ENCODE measurements around the gene SORL1. TPM values are rescaled to one million over a fixed set of nuclear protein-coding genes. Genes with fewer than 3 reads are reported as not detected.

The SORL1 gene
- total RNA-seq, 1 experiment from 2014 or later = 4.9 TPM

DNA sequence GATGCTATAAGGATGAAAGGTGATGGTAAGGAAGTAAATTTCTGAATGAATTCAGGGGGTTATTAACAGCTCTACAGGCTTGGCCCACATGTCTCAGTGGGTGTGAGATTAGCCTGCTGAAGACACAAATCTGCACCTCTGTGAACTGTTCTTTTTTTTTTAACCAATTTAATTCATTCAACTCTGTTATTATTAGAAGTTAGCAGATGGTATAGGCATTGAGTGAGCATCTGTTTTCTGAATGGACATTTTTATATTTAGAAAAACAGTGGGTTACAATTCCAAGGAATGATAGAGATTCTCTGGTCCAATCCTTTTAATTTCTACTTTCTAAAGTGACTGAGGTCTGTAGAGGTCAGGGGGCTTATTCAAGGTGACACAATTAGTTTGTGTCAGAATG lies 122.7 kb downstream of the SORL1 start:
- no peak for DNase-seq
- ChIA-PET POLR2A (ENCODE audit: unreplicated experiment) (no interaction called here), CTCF (no interaction called here)
- no peaks in the 10 kb centered on the region for H3K4me1 ChIP-seq (replicated peaks; ENCODE audit: insufficient read depth)
- peaks cover 97% of the 10 kb centered on the region for H3K27me3 ChIP-seq (ENCODE audit: insufficient read depth, low read depth)
- H3K9me3 ChIP-seq (ENCODE audit: insufficient read depth, low read depth) = no peaks in the 10 kb centered on the region; the same call in 1 of the 2 replicates
- H2AFZ ChIP-seq = no peak overlapping the region
- H3F3A ChIP-seq (ENCODE audit: insufficient read depth, low read depth) = no peaks in the 10 kb centered on the region
- H4K20me1 ChIP-seq (ENCODE audit: insufficient read depth) = no peaks in the 10 kb centered on the region
- no peak for TF ChIP-seq EZH2 (IDR thresholded peaks at IDR 0.05; ENCODE audit: low read depth)
- TF ChIP-seq, protein P1, sequence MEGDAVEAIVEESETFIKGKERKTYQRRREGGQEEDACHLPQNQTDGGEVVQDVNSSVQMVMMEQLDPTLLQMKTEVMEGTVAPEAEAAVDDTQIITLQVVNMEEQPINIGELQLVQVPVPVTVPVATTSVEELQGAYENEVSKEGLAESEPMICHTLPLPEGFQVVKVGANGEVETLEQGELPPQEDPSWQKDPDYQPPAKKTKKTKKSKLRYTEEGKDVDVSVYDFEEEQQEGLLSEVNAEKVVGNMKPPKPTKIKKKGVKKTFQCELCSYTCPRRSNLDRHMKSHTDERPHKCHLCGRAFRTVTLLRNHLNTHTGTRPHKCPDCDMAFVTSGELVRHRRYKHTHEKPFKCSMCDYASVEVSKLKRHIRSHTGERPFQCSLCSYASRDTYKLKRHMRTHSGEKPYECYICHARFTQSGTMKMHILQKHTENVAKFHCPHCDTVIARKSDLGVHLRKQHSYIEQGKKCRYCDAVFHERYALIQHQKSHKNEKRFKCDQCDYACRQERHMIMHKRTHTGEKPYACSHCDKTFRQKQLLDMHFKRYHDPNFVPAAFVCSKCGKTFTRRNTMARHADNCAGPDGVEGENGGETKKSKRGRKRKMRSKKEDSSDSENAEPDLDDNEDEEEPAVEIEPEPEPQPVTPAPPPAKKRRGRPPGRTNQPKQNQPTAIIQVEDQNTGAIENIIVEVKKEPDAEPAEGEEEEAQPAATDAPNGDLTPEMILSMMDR (conservative IDR thresholded peaks at IDR 0.05) = no peak
- no TSS peak for BruUV-seq (replicated peaks)
- no peaks in the 10 kb centered on the region for H3K9me2 ChIP-seq (ENCODE audit: insufficient read depth)
- no peaks in the 10 kb centered on the region for H3K79me2 ChIP-seq (ENCODE audit: low read depth)
- H3K4me3 ChIP-seq = no peak overlapping the region
- H3K27ac ChIP-seq = no peak overlapping the region
- intact Hi-C loops (cut with micrococcal nuclease; ENCODE audit: unreplicated experiment) = no loop called here
- no peaks in the 10 kb centered on the region for H3K36me3 ChIP-seq (ENCODE audit: low read depth)
- H3K4me2 ChIP-seq = no peak overlapping the region

DNA sequence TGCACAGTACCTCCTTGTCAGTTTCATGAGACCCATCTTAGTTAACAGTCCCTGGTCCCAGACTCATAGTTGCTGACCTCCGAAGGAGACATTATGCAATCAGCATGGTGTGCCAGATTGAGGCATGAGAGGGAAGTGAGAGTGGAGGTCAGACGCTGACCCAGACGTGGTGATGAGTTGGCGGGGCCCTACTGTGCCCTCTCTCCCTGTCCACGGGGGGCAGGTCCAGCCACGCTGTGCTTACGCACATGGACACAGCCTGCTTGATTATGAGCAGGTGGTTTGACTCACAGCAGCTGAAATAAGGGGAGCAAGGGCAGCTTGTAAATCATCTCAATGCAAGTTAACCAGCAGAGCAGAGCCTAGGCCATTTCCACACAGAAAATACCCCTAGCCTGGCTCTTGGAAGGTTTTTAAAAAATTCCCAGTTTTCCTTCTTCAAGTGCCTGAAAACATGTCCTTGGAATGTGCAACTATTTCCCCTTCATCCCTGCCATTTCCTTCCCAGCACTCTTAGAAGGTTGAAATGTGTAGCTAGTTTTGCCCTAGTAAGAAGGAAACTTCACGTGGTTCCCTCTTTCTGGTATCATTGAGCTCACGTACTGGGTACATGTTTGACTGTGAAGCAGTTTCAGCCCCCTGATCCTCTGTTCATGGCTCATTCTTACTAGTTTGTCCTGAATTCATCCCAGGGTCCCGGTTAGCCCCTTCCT lies 123.3 kb downstream of the SORL1 start:
- POLR2A ChIA-PET (ENCODE audit: unreplicated experiment) = no interaction called here
- Histone ChIP-seq H3K27me3 (ENCODE audit: insufficient read depth, low read depth) (peaks cover 97% of the 10 kb centered on the region), H3K36me3 (ENCODE audit: low read depth) (no peaks in the 10 kb centered on the region)

DNA sequence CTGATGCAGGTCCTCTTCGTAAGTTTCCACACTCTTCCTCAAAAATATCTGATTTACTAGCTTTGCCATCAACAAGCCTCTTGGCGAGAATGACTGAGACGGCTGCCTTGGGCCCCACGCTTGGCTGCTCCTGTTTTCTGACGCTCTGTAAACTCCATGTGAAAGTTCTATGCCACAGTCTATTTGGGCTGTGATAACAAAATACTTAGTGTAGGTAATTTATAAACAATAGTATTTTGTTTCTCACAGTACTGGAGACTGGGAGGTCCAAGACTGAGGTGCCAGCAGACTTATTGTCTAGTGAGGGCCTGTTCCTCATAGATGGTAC lies 123.8 kb downstream of the SORL1 start:
- CTCF ChIA-PET = no interaction called here
- Histone ChIP-seq H3K27me3 (ENCODE audit: insufficient read depth, low read depth) (peaks cover 92% of the 10 kb centered on the region), H3K4me2 (no peak overlapping the region), H3K27ac (no peak overlapping the region), H3K9me2 (ENCODE audit: insufficient read depth) (no peaks in the 10 kb centered on the region), H3K36me3 (ENCODE audit: low read depth) (no peaks in the 10 kb centered on the region), H2AFZ (no peak overlapping the region), H3K79me2 (ENCODE audit: low read depth) (no peaks in the 10 kb centered on the region), H3K4me3 (no peak overlapping the region), H4K20me1 (ENCODE audit: insufficient read depth) (no peaks in the 10 kb centered on the region), H3K4me1 (replicated peaks; ENCODE audit: insufficient read depth) (no peaks in the 10 kb centered on the region), H3K9me3 (ENCODE audit: insufficient read depth, low read depth) (no peaks in the 10 kb centered on the region; the same call in 1 of the 2 replicates), H3F3A (ENCODE audit: insufficient read depth, low read depth) (no peaks in the 10 kb centered on the region)
- POLR2A ChIA-PET (ENCODE audit: unreplicated experiment) = no interaction called here
- BruUV-seq (replicated peaks) = no TSS peak
- intact Hi-C loops (cut with micrococcal nuclease; ENCODE audit: unreplicated experiment) = no loop called here
- no peak for DNase-seq
- TF ChIP-seq, protein P1 (conservative IDR thresholded peaks at IDR 0.05) = no peak
- TF ChIP-seq EZH2 (IDR thresholded peaks at IDR 0.05; ENCODE audit: low read depth) = no peak

More for the DNA sequence above, 123.3 kb downstream of the SORL1 start:
- intact Hi-C loops (cut with micrococcal nuclease; ENCODE audit: unreplicated experiment) = no loop called here
- BruUV-seq (replicated peaks) = no TSS peak
- H3K4me2 ChIP-seq = no peak overlapping the region
- no peak for DNase-seq
- CTCF ChIA-PET = no interaction called here
- H2AFZ ChIP-seq = no peak overlapping the region
- no peaks in the 10 kb centered on the region; the same call in 1 of the 2 replicates for H3K9me3 ChIP-seq (ENCODE audit: insufficient read depth, low read depth)
- H3K27ac ChIP-seq = no peak overlapping the region
- no peaks in the 10 kb centered on the region for H3K79me2 ChIP-seq (ENCODE audit: low read depth)
- TF ChIP-seq EZH2 (IDR thresholded peaks at IDR 0.05; ENCODE audit: low read depth) = no peak
- TF ChIP-seq, protein P1 (conservative IDR thresholded peaks at IDR 0.05) = no peak
- no peaks in the 10 kb centered on the region for H3F3A ChIP-seq (ENCODE audit: insufficient read depth, low read depth)
- H3K4me3 ChIP-seq = no peak overlapping the region
- no peaks in the 10 kb centered on the region for H3K9me2 ChIP-seq (ENCODE audit: insufficient read depth)
- no peaks in the 10 kb centered on the region for H4K20me1 ChIP-seq (ENCODE audit: insufficient read depth)
- H3K4me1 ChIP-seq (replicated peaks; ENCODE audit: insufficient read depth) = no peaks in the 10 kb centered on the region
